Hematopoietic multipotent progenitor cell treated with erythropoietin and hydrocortisone succinate and interleukin-3 and kit ligand, for 6 days (in vitro differentiated cells): Measurements from ENCODE around the gene RAD51B.
"Not testable (repeated sequence)": the region's sequence is repeated elsewhere in the genome, so short reads cannot be mapped to it uniquely, and the experiment has no call there.

Experiments used
- DNase-seq: peaks from one replicate; pipeline ENCODE4 v3.0.0-alpha.2; 2015

RAD51B gene

GRCh38 chr14:68219407-68219806, 399.8 kb downstream of the RAD51B start:
- no peak for DNase-seq

GRCh38 chr14:68221046-68221445, 401.5 kb downstream of the RAD51B start:
- DNase-seq: not testable (repeated sequence)

DNA sequence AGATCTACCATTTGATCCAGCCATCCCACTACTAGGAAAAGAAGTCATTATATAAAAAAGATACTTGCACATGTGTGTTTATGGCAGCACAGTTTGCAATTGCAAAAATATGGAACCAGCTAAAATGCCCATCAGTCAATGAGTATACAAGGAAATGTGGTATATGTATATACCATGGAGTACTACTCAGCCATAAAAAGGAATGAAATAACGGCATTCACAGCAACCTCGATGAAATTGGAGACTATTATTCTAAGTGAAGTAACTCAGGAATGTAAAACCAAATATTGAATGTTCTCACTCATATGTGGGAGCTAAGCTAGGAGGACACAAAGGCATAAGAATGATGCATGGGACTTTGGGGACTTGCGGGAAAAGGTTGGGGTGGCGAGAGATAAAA, 402.6 kb downstream of the RAD51B start:
- DNase-seq: no peak

GRCh38 chr14:68222726-68223125, 403.1 kb downstream of the RAD51B start:
- DNase-seq: no peak

DNA sequence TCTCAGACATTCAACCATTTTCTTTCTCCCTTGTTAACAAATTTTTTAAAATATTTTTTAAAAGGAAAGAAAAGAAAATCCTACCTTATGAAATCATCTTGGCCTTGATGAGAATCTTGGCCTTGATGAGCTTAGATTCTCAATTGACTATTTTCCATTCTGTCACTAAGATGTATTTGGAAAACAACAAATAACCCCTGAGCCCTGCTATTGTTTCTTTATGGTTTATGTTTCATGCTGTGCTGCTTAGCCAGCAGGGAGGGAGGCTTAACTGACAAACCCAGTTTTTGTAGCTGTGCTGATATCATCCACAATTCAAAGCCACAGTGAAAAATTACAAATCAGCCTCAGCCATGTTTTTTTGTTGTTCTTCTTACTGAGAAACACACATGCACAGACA, 404.1 kb downstream of the RAD51B start:
- no peak for DNase-seq

- no peak for DNase-seq
Measured at GRCh38 chr14:68225321-68225720, 405.7 kb downstream of the RAD51B start.

GRCh38 chr14:68226523-68226922, 406.9 kb downstream of the RAD51B start:
- no peak for DNase-seq

DNA sequence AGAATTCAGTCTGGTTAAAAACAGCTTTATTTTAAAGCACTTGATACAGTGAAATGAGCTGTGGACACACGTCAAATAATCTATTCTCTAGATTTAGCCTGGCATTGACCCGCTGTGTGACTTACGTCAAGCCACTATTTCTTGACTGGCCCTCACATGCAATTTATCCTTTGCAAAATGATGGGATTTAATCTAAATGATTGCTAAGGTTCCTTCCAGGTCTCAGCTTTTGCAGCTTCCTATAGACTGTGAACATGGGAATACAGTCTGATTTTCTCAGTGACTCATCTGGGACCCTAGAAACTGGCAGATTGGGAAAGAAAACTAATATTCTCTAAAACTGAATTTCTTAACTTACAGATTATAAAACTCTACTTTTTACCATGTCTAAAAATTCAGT, 409.1 kb downstream of the RAD51B start:
- DNase-seq: no peak

DNA sequence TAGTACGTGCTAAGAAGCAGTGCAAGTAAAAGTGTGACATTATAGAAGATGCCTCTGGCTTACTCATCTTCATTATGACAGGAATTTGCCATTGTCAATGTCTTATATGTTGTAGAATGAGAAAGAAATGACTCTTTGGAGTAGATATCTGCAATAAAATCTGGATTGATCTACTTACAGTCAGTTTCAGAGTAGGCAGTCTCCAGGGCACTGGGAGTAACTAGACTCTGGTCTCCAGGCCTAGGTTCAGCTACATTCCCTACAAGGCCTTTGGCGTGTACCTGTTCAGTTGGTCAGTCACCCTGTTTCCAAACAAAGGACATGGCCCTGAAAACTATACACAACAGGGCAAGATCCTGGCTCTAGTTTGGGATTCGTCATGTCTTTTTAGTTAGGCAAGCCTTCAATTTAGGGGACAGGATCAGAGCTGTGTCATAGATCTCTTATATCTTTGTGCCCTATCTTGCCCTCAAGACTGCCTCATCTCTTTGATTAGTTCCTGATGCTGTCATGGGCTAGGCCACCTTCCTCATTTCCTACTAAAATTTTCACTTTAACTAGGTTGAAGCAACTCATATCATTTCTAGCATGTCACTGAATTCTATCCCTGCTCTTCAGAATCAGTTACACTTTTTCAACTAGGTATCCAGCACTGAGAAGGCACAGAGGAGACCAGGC, 410.0 kb downstream of the RAD51B start:
- no peak for DNase-seq

DNA sequence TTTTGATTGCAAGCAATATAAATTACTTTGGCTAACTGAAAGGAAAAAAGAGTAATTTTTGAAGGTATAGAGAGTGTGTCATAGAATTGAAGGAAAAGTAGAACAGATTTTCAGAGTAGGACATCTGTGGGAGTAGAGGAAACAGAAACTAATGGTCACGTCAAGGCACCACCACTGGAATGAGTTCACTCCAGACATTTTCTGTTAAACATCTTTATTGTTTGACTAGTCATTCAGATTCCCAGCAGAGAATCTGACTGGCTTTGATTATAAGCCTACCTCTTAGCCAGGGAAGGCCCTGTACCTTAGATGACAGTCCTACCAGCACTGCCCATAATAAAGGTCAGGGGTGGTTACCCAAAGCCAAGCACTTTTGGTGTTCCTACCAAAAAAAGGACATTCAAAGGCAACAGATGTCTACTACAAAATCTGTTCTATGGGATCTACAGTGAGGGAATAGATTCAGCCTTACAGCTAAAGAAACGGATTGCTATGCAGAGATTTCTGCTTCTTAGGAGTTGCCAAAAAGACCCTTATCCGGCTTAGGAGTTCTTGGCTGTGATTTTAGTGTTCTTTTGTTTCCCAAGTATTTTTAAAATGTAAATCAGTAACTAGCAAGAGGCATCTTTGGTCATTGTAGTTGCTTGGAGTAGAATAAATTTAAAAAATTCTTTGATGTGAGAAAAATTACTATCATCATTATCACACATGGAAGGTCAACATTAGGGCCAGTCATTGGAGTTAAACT, 410.8 kb downstream of the RAD51B start:
- DNase-seq: no peak

GRCh38 chr14:68230950-68231717, 411.6 kb downstream of the RAD51B start:
- DNase-seq: no peak

DNA sequence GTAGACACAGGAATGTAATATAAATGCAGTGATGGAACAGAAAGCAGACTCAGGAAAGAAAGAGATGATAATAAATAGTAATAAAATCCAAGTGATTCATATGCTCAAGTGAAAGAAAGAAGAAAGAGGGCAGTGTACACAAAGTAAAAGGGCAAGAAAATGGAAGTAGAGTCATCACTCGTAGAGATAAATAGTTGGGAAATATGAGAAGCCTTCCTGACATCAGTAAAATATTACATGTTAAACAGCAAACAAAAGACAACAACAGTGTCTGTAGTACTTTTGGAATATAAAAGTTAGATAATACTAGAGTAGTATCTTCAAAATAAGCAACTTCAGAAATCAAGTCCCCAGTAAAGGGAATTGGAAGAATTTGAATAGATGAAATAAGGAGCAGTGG, 412.3 kb downstream of the RAD51B start:
- DNase-seq: no peak

GRCh38 chr14:68232300-68233055, 412.9 kb downstream of the RAD51B start:
- DNase-seq: peak; percentile 39

GRCh38 chr14:68233101-68233784, 413.7 kb downstream of the RAD51B start:
- DNase-seq: no peak

- DNase-seq: no peak
Measured at GRCh38 chr14:68234101-68234905, 414.7 kb downstream of the RAD51B start.

DNA sequence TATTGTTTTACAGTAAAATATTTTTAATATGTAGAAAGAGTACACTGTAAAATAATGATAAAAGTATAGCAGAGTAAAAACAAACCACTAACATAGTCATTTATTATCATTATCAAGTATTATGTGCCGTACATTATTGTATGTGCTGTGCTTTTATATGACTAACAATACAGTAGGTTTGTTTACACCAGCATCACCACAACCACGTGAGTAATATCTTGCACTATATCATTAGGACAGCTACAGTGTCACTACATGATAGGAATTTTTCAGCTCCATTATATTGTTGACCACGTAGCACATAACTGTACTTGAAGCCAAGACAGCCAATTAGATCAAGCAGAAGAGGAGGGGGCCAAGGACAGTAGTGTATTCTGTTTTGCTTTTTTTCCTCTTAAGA, 415.4 kb downstream of the RAD51B start:
- no peak for DNase-seq

DNA sequence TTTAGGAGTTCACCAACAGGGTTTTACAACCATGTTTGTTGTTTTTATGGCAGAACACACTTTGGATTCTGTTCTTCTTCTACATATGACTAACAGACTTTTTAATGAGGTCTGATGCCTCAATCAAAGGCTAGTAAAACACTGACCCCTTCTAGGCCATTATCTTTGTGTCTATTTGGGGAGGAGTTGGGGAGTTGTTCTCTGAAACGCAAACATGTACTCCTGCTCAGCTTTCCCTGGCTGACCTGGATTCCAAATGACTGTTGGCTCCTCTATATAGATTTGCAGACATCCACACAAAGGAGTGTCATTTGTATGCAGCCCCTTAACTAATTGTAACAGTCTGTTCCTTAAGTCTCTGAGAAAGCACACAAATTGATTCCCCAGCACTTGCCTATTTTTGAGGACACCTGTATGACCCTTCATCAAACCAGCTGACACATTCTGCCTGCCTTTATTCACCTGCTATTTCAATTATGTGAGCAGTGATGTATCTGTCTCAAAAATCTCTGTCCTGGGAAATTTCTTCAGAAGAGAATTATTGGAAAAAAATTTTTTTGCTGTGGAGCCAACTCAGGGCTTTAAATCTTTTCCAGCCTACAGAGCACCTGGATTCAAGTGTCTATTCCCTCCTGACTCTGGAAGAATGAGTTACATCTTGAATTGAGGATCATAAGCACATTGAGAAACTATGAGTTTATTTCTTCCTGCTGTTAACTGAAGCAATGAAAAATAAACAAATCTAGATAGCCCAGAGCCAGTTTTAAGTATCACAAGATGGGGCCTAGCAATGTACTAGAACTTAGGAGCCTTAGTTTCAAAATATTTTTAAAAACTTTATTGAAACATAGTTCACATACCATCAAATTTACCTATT, 417.2 kb downstream of the RAD51B start:
- no peak for DNase-seq

- no peak for DNase-seq
Measured at GRCh38 chr14:68238551-68238950, 419.0 kb downstream of the RAD51B start.

GRCh38 chr14:68238976-68239375, 419.4 kb downstream of the RAD51B start:
- DNase-seq: peak; percentile 57

- DNase-seq: no peak
Measured at GRCh38 chr14:68239988-68240771, 420.6 kb downstream of the RAD51B start.
